HepG2 (cell line): ENCODE measurements around the gene EIF2S2. TPM values are rescaled to one million over a fixed set of nuclear protein-coding genes. Genes with fewer than 3 reads are reported as not detected.
A peak's percentile ranks its signal among the peaks of the same experiment; 100 is the strongest.

ENCODE experiments used
- HNRNPL ChIP-seq: fragments of 200-400 bp; formaldehyde crosslinking; IDR thresholded peaks from 2 replicates; pipeline ENCODE4 v1.6.1; 2017; ENCODE audit warnings: mild to moderate bottlenecking, low read depth, low read length
- TAF1 ChIP-seq: sonication (generic); formaldehyde crosslinking; IDR thresholded peaks from 2 replicates; pipeline ENCODE4 v1.4.0; 2020; ENCODE audit warnings: missing genetic modification reagents
- THRA ChIP-seq: sonication (generic); formaldehyde crosslinking; IDR thresholded peaks from 2 replicates; pipeline ENCODE4 v1.4.0; 2020; ENCODE audit warnings: missing genetic modification reagents, borderline replicate concordance
- ZC3H4 ChIP-seq: sonication (generic); formaldehyde crosslinking; IDR thresholded peaks from 2 replicates; pipeline ENCODE4 v1.4.0; 2020; ENCODE audit warnings: missing genetic modification reagents, borderline replicate concordance
- ZNF263 ChIP-seq: sonication (generic); formaldehyde crosslinking; IDR thresholded peaks from 2 replicates; pipeline ENCODE4 v1.4.0; 2020; ENCODE audit warnings: missing genetic modification reagents
- ZNF441 ChIP-seq: sonication (generic); formaldehyde crosslinking; IDR thresholded peaks from 2 replicates; pipeline ENCODE4 v1.7.0; 2021; ENCODE audit warnings: missing genetic modification reagents, borderline replicate concordance
- ZNF646 ChIP-seq: sonication (generic); formaldehyde crosslinking; IDR thresholded peaks from 2 replicates; pipeline ENCODE4 v1.9.0; 2021; ENCODE audit warnings: mild to moderate bottlenecking, missing genetic modification reagents
- polyA plus RNA-seq, 8 experiments: library from polyadenylated mRNA; depleted of rRNA in 3 of 8; stranded (reverse) in 7 of 8; unstranded in 1 of 8; fragments of >200 nt; fragmentation: Illumina TruSeq in 4 of 8; extraction: Trizol in 4 of 8; gene quantifications; 2 replicates each; pipeline versions ENCODE4 v1.2.1 to v1.2.3, GENCODE V29; 2011 to 2016; ENCODE audit warnings: low read depth in 4 of 8, missing spikeins in 1 of 8, mixed read lengths in 1 of 8; ENCODE audit not compliant: insufficient read depth in 1 of 8
- total RNA-seq, 5 experiments: library from RNA; depleted of rRNA; stranded (reverse); fragments of >200 nt; fragmentation: Illumina TruSeq; extraction: Trizol; gene quantifications; 2 replicates each; pipeline ENCODE4 v1.2.3, GENCODE V29; 2016; ENCODE audit warnings: low read depth in 1 of 5
- TF ChIP-seq, protein P1 (sequence below): sonication (generic); formaldehyde crosslinking; IDR thresholded peaks from 2 replicates; pipeline ENCODE4 v1.4.0; 2020; ENCODE audit warnings: missing genetic modification reagents, borderline replicate concordance
- TF ChIP-seq, protein P2 (sequence below): IDR thresholded peaks from 2 replicates; pipeline ENCODE4 v1.6.1; 2016; ENCODE audit warnings: control low read depth
- TF ChIP-seq, protein P3 (sequence below): sonication (generic); formaldehyde crosslinking; IDR thresholded peaks from 2 replicates; pipeline ENCODE4 v1.5.1; 2020; ENCODE audit warnings: mild to moderate bottlenecking, missing genetic modification reagents, borderline replicate concordance

The EIF2S2 gene
- total and polyA plus RNA-seq, 2 of the 13 experiments (the other 11 are each of a cell fraction or from before 2014, with no cell fraction given) = 126 to 213 TPM

DNA sequence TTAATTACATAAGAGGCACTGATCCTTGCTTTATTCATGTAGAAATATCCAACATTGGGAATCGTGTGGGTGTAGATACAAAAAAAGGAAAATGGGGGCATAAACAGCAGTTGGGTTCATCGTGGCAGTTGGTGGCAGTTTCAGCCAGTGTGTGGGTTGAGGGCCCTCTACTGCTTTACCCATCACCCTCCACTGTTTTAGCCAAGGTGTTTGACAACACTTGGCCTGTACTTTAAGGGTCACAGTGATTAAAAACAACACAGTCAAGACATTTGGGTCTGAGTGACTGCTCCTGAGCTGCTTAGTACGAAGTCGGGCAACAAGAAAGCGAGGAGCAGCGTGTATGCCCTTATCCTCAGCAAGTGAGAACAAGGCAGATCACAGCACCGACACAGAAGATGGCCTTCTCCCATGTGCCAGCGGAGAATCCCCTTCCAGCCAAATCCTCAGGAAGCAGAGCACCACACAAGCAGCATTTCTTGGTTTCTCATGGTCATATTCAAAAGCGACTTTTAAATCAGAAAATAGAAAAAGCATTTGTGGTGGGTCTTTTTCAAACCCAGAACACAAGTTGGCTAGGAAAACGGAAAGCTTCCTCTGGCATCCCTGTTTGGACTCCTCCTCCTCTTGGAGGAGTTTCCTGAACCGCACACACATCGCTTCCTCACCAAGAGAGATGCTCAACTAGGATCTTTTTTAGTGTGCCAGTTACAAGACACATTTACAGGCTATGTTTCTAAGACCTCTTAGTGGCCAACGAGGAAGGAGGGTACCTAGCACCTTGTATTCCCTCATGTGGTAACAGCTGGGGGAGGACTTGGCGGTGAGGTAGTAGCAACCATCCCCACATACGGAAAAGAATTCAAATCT lies 23.5 kb downstream of the EIF2S2 start (continued):
- TF ChIP-seq ZC3H4 (CRISPR knock-in tag) (peak; percentile 29; the same call in 1 of the 2 replicates), ZNF263 (CRISPR knock-in tag) (0 out of 2 replicates have a peak, but pooled peaks have one; percentile 23), THRA (CRISPR knock-in tag) (no peak), HNRNPL (no peak), ZNF441 (CRISPR knock-in tag) (no peak), TAF1 (CRISPR knock-in tag) (0 out of 2 replicates have a peak, but pooled peaks have one; percentile 13), ZNF646 (CRISPR knock-in tag) (no peak)
- TF ChIP-seq, protein P1, sequence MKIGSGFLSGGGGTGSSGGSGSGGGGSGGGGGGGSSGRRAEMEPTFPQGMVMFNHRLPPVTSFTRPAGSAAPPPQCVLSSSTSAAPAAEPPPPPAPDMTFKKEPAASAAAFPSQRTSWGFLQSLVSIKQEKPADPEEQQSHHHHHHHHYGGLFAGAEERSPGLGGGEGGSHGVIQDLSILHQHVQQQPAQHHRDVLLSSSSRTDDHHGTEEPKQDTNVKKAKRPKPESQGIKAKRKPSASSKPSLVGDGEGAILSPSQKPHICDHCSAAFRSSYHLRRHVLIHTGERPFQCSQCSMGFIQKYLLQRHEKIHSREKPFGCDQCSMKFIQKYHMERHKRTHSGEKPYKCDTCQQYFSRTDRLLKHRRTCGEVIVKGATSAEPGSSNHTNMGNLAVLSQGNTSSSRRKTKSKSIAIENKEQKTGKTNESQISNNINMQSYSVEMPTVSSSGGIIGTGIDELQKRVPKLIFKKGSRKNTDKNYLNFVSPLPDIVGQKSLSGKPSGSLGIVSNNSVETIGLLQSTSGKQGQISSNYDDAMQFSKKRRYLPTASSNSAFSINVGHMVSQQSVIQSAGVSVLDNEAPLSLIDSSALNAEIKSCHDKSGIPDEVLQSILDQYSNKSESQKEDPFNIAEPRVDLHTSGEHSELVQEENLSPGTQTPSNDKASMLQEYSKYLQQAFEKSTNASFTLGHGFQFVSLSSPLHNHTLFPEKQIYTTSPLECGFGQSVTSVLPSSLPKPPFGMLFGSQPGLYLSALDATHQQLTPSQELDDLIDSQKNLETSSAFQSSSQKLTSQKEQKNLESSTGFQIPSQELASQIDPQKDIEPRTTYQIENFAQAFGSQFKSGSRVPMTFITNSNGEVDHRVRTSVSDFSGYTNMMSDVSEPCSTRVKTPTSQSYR = no peak
- TF ChIP-seq, protein P2, sequence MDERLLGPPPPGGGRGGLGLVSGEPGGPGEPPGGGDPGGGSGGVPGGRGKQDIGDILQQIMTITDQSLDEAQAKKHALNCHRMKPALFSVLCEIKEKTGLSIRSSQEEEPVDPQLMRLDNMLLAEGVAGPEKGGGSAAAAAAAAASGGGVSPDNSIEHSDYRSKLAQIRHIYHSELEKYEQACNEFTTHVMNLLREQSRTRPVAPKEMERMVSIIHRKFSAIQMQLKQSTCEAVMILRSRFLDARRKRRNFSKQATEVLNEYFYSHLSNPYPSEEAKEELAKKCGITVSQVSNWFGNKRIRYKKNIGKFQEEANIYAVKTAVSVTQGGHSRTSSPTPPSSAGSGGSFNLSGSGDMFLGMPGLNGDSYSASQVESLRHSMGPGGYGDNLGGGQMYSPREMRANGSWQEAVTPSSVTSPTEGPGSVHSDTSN (CRISPR knock-in tag) = no peak
- TF ChIP-seq, protein P3, sequence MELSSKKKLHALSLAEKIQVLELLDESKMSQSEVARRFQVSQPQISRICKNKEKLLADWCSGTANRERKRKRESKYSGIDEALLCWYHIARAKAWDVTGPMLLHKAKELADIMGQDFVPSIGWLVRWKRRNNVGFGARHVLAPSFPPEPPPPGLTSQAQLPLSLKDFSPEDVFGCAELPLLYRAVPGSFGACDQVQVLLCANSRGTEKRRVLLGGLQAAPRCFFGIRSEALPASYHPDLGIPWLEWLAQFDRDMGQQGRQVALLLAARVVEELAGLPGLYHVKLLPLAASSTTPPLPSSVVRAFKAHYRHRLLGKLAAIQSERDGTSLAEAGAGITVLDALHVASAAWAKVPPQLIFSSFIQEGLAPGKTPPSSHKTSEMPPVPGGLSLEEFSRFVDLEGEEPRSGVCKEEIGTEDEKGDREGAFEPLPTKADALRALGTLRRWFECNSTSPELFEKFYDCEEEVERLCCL (CRISPR knock-in tag) = no peak
- TF ChIP-seq, all 625 proteins: peak for 26
